D721Med (cell line): ENCODE results near the gene ATP7A.
"Not testable (repeated sequence)": the region's sequence is repeated elsewhere in the genome, so short reads cannot be mapped to it uniquely, and the experiment has no call there.

Experiments used
- DNase-seq: peaks from one replicate; pipeline ENCODE4 v3.0.0; 2011; ENCODE audit warnings: low spot score; ENCODE audit not compliant: insufficient read length
- FAIRE-seq: peaks from 2 replicates; lab custom pipeline; 2011; peaks lifted over from hg19 to GRCh38; lab: Jason Lieb, UNC
- CTCF ChIP-seq: IDR thresholded peaks from 2 replicates; pipeline ENCODE4 v1.5.1; 2012; ENCODE audit warnings: mild to moderate bottlenecking, control low read depth; ENCODE audit not compliant: insufficient read depth; ENCODE audit errors: missing control alignments

Gene ATP7A

DNA sequence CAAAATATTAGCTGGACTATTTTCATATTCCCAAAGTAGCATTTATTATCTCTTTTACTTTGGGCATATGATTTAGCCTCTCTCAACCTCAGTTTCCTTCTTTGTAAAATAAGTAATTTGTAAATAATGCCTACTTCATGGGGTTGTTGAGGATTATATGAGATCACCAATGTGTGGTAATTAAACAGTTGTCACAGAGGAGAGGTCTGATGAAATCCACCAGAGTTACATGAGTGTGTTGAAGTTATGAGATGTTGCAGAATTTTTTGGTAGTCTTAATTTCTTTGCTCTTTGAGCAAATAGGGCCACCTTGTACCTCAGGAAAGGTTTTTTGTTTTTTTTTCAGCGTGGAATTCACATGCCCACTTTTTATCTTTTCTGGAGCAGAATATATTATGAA, 9.8 kb upstream of the ATP7A start:
- DNase-seq (no peak), FAIRE-seq (no peak)
- no peak for TF ChIP-seq CTCF

- FAIRE-seq (no peak), DNase-seq (no peak)
- no peak for TF ChIP-seq CTCF
Measured at GRCh38 chrX:77901506-77901905, 9.0 kb upstream of the ATP7A start.

- TF ChIP-seq CTCF = no peak
- no peak for DNase-seq
- FAIRE-seq = no peak
Measured at GRCh38 chrX:77917294-77917933, 6.9 kb downstream of the ATP7A start.

DNA sequence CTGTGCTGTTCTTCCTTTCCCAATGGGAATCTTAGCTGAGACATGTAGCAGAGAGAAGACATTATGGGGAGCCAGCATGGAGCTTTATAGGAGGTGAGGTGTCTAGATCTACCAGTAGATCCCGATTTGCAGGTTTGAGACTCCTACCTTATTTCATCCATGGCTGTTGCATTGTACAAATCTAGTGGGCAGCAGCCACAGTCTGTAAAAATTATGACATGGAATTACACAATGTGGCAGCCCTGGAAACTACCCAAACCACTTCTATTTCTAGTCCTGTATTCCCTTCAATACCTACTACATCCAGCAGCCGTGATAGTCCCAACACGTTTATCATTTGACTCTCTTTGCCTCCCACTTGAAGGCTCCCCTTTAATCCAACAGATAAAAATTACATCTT, 8.1 kb downstream of the ATP7A start:
- TF ChIP-seq CTCF = no peak
- no peak for FAIRE-seq
- no peak for DNase-seq

GRCh38 chrX:77919370-77919769, 8.9 kb downstream of the ATP7A start:
- not testable (repeated sequence) for FAIRE-seq, DNase-seq

DNA sequence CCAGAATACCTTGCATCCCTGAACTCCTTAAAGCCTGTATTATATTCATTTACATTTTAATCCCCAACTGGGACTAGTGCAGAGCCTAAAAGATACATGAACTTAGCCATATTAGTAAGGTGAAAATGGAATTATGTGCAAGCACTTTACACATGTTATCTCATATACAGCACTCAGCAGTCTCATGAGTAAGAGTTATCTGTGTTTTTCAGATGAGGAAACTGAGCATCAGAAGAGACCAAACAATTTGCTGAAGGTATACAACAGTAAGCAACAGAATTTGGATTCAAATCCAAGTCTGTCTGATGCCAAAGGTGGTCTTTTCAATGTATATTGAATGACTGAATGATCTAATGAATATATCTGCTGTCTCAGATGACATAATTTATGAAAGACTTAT, 12.3 kb downstream of the ATP7A start:
- FAIRE-seq (peak; percentile 68), DNase-seq (no peak)
- TF ChIP-seq CTCF = no peak

GRCh38 chrX:77924320-77924859, 13.9 kb downstream of the ATP7A start:
- DNase-seq = no peak
- TF ChIP-seq CTCF = no peak
- FAIRE-seq = no peak

GRCh38 chrX:77925764-77926163, 15.3 kb downstream of the ATP7A start:
- no peak for FAIRE-seq
- TF ChIP-seq CTCF = no peak
- no peak for DNase-seq
